Suprapubic skin (tissue), 3 donors: ENCODE data around the gene PANK4.

ENCODE experiments used
- CTCF ChIP-seq, 2 donors: fragments of 200-600 bp in 1 of 2; fragments of 450-650 bp in 1 of 2; sonication (generic) in 1 of 2; IDR thresholded peaks; one replicate each; pipeline ENCODE4 v1.5.1; 2016 to 2019; ENCODE audit warnings: antibody characterized with exemption in 2 of 2, mild to moderate bottlenecking in 1 of 2, moderate library complexity in 1 of 2
- EP300 ChIP-seq: sonication (generic); formaldehyde crosslinking; IDR thresholded peaks from one replicate; pipeline ENCODE4 v1.6.1; 2017; ENCODE audit warnings: antibody characterized with exemption
- POLR2A ChIP-seq, 2 donors: fragments of 450-650 bp; IDR thresholded peaks; one replicate each; pipeline ENCODE4 v1.6.1; 2017; ENCODE audit warnings: antibody characterized with exemption in 2 of 2, mild to moderate bottlenecking in 2 of 2, moderate library complexity in 2 of 2

- TF ChIP-seq CTCF (IDR thresholded peaks at IDR 0.05) (no peak), EP300 (no peak), POLR2A (IDR thresholded peaks at IDR 0.05) (no peak)
Observed at GRCh38 chr1:2528016-2528415, 1.6 kb upstream of the PANK4 start.
